Measurements from ENCODE around the gene CDH4.

Gene CDH4

DNA sequence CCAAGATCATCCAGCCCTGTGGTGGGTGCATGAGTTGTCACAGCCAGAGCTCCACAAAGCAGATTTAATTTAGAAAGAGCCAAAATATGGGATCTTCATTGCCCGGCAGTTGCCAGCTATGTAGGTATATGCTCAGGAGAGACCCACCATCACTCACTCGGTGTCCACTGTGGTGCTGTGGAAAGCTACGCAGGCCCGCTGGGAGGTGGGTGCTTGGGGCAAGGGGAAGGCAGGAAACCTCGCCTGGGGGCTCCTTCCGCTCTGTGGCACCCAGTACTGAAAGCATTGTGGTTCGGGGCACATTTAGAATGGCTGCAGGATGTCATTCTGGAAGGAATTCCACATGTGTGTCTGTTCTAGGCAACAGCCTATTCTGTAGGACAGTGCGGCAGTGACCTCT, 553.7 kb downstream of the CDH4 start:
- no peak for DNase-seq

GRCh38 chr20:61806314-61806713, 554.3 kb downstream of the CDH4 start:
- no peak for DNase-seq

- DNase-seq: no peak
Measured at GRCh38 chr20:61806995-61807394, 554.9 kb downstream of the CDH4 start.

- DNase-seq: no peak
Measured at GRCh38 chr20:61807471-61808160, 555.6 kb downstream of the CDH4 start.

GRCh38 chr20:61808447-61808846, 556.4 kb downstream of the CDH4 start:
- no peak for DNase-seq

- DNase-seq: no peak
Measured at GRCh38 chr20:61809006-61809770, 557.1 kb downstream of the CDH4 start.

DNA sequence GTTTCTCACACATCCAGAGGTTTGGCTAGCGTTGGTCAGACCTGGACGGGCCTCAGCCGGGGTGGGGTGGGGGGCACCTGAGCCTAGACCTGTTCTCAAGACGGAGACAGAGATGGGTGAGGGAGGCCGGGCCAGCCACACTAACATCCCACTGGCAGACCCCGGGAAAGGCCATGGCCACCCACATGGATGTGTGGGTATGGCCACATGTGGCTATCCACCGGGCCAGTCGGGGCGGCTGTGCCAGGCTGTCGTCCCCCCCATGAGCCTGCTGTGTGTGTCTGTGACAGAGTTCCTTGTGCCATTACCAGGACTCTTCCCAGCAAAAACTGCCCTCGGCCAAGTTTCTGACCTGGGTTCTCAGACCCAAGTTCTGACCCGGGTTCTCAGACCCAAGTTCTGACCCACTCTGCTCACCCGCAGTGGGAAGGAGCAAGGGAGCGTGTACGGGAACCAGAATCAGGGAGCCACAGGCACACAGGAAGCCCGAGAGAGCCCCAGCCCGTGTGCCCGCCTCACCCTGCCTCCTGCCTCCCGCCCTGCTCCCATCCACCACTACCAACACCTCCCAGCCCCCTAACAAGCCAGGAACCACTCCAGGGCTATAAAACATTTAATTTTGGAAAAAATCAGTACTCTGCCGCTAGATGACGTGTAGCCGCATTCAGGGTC, 558.1 kb downstream of the CDH4 start:
- no peak for DNase-seq

- no peak for DNase-seq
Measured at GRCh38 chr20:61810738-61811135, 558.7 kb downstream of the CDH4 start.

- no peak for DNase-seq
Measured at GRCh38 chr20:61811166-61811565, 559.1 kb downstream of the CDH4 start.

GRCh38 chr20:61812121-61812844, 560.2 kb downstream of the CDH4 start:
- DNase-seq: no peak

- no peak for DNase-seq
Measured at GRCh38 chr20:61812845-61813485, 560.9 kb downstream of the CDH4 start.

DNA sequence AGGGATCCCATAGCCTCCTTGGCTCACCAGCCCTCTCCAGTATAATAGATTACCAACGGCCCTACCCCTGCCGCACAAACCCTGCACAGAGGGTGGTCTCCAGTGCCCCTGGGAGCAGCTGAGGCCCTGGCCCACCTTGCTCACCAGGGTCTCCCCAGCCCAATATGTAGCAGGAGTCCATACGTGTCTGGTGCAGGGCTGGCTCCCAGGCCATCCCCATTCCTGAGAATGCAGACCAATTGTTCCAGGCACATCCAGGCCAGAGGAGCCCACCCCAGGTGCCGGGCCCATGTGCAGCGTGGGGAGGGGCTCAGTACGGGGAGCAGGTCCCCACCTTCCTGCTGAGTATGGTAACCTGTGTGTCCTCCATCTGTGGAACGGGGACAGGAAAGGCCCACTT, 561.7 kb downstream of the CDH4 start:
- DNase-seq: no peak

GRCh38 chr20:61814244-61814643, 562.2 kb downstream of the CDH4 start:
- no peak for DNase-seq

GRCh38 chr20:61814726-61815125, 562.7 kb downstream of the CDH4 start:
- DNase-seq: no peak

GRCh38 chr20:61815176-61815575, 563.1 kb downstream of the CDH4 start:
- DNase-seq: no peak

GRCh38 chr20:61815678-61816077, 563.6 kb downstream of the CDH4 start:
- no peak for DNase-seq

- DNase-seq: no peak
Measured at GRCh38 chr20:61816606-61817460, 564.8 kb downstream of the CDH4 start.

DNA sequence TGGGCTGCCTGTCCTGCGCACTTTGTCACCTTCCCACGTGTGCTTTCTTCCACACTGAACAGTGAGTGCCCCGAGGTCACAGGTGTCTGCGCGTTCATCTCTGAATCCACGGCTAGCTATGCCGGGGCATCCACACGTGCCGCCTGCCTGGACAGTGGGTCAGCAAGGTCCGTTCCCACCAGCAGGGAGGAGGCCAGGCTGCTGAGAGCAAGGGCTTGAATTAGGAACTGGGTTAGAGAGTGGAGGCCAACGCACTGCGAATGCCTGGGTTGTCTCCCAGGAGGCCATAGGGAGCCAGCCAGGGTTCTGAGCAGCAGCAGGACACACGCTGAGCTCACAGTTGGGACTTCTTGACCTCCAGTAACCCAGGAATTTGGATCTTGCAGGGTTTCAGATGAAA, 565.5 kb downstream of the CDH4 start:
- DNase-seq: no peak

DNA sequence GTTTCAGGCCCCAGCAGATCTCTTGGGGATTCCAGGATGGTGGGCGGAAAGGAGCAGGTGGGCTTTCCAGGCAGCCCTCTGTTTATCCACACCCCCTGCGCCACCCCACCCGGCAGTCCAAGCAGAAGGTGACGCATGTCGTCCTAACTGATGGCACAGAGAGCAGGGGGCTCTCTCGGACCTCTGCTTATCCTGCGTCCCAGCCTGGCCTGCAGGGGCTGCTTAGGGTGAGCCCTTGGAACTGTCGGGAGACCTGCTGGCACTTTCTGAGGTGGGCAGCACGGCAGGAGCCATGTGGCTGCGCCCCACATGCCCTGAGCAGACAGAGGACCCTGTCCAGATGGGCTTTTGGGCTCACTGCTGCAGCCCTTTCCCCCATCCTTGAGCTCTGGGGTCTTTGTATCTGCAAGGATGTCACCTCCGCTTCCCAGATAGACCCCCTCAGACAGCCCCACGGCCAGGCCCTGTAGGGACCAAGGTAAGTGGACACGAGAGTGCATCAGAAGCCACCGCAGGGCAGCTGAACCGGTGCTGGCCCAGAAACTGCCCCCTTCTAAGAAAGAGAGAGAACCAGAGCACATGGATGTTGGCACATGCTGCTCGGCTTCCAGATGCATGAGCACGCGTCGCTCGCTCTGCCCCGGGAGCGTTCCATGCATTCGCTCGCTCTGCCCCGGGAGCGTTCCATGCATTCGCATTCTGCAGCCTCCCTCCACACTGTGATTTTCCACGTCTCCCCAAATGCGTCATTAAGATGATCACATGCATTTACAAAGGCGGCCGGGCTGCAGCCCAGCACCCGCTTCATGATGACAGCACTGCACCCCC, 566.9 kb downstream of the CDH4 start:
- no peak for DNase-seq

DNA sequence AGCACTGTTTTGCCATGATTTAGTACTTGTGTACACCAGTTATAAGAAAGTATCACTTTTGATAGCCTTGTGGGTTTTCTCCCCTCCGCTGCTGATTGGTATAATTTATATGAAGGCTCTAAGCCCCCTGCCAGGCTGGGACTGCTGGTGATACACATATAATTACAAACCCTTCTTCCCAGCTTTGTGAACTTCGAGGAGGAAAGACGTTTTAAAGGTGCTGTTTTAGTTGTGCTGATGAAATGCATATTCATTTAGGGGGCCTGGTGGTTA, 567.4 kb downstream of the CDH4 start:
- no peak for DNase-seq
